Measurements from ENCODE around the gene ZNF582. TPM values are rescaled to one million over a fixed set of nuclear protein-coding genes. Genes with fewer than 3 reads are reported as not detected.

The ZNF582 gene
- total RNA-seq, 4 donors from 2014 or later: 7.5 to 14.1 (median 8.6) TPM

- intact Hi-C loops (cut with DNase I; ENCODE audit: low total_unique reads): no loop called here
- Histone ChIP-seq H3K36me3 (no peaks in the 10 kb centered on the region), H3K4me3 (no peak overlapping the region), H3K4me1 (no peaks in the 10 kb centered on the region), H3K27me3 (no peaks in the 10 kb centered on the region), H3K9me3 (no peaks in the 10 kb centered on the region), H3K27ac (no peak overlapping the region)
- no peak for DNase-seq
- TF ChIP-seq POLR2A (IDR thresholded peaks at IDR 0.05) (no peak), CTCF (IDR thresholded peaks at IDR 0.05) (no peak)
These were observed 5.5 kb upstream of the ZNF582 start for GRCh38 chr19:56398809-56399208.

DNA sequence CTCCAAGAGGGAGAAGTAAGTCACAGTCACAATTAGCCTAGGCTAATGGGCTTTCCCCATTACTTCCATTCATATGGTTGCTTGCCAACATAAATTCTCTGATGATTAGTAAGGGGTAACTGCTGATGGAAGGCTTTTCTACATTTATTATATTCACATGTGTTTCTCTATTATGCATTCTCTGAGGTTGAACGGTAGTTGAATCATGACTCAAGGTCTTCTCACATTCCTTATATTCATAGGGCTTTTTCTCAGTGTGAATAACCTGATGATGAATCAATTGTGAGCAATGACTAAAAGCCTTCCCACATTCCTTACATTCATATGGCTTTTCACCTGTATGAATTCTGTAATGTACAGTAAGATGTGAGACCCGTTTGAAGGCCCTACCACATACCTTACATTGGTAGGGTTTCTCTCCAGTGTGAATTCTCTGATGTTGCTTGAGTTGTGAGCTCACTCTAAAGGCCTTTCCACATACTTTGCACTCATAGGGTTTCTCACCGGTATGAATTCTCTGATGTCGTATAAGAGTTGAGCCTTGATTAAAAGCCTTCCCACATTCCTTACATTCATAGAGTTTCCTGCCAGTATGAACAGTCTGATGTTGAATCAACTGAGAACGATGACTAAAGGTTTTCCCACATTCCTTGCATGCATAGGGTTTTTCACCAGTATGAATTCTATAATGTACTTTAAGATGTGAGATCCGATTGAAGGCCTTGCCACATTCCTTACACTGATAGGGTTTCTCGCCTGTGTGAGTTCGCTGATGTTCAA, 9.3 kb downstream of the ZNF582 start:
- H3K4me1 ChIP-seq: no peaks in the 10 kb centered on the region
- peaks cover 0 to 21% of the 10 kb centered on the region in 2 donors for H3K9me3 ChIP-seq
- no peak for DNase-seq
- intact Hi-C loops (cut with DNase I; ENCODE audit: low total_unique reads): no loop called here
- H3K27me3 ChIP-seq: no peaks in the 10 kb centered on the region
- no peak overlapping the region for H3K4me3 ChIP-seq
- TF ChIP-seq CTCF (IDR thresholded peaks at IDR 0.05): no peak
- TF ChIP-seq POLR2A (IDR thresholded peaks at IDR 0.05): no peak
- H3K27ac ChIP-seq: no peak overlapping the region
- no peaks in the 10 kb centered on the region for H3K36me3 ChIP-seq

- Histone ChIP-seq H3K4me1 (no peaks in the 10 kb centered on the region), H3K4me3 (no peak overlapping the region), H3K27me3 (no peaks in the 10 kb centered on the region), H3K27ac (no peak overlapping the region), H3K9me3 (peaks cover 0 to 48% of the 10 kb centered on the region in 2 donors), H3K36me3 (no peaks in the 10 kb centered on the region)
- no peak for DNase-seq
- intact Hi-C loops (cut with DNase I; ENCODE audit: low total_unique reads): no loop called here
- TF ChIP-seq CTCF (IDR thresholded peaks at IDR 0.05) (no peak), POLR2A (IDR thresholded peaks at IDR 0.05) (no peak)
These were observed 16.0 kb downstream of the ZNF582 start for GRCh38 chr19:56377105-56377924.

DNA sequence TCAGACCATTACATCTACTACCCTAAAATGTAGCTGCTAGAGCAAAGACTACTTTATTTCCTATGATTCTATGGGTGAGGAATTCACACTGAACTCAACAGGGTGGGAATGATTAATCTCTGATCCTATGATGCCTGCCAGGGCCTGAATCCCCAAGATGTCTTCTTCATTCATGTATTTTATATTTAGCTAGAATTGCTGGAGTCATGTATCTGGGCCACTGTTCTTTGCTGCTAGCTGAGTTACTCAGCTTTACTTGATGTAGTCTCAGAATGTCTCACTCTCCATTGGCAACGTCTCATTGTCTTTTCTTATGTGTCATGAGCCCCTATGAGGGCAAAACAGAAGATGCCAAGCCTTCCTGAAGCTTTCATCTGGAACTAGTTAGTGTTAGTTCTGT, 21.1 kb downstream of the ZNF582 start:
- Histone ChIP-seq H3K27me3 (no peaks in the 10 kb centered on the region), H3K9me3 (peaks cover 0 to 28% of the 10 kb centered on the region in 2 donors), H3K4me3 (no peak overlapping the region), H3K27ac (no peak overlapping the region), H3K36me3 (no peaks in the 10 kb centered on the region), H3K4me1 (peaks cover 6 to 9% of the 10 kb centered on the region in 2 donors)
- TF ChIP-seq CTCF (IDR thresholded peaks at IDR 0.05): no peak
- TF ChIP-seq POLR2A (IDR thresholded peaks at IDR 0.05): no peak
- no peak for DNase-seq
- intact Hi-C loops (cut with DNase I; ENCODE audit: low total_unique reads): no loop called here
